HEK293 (cell line): ENCODE results near the gene MUC12.
"Not testable (repeated sequence)": the region's sequence is repeated elsewhere in the genome, so short reads cannot be mapped to it uniquely, and the experiment has no call there.

Source experiments
- CTCF ChIA-PET: fragments of 350-600 bp; formaldehyde crosslinking; extraction: SDS; loops from one replicate; lab custom pipeline; 2021; ENCODE audit warnings: antibody characterized with exemption; lab: Yijun Ruan, JAX
- POLR2A ChIA-PET: fragments of 300-600 bp; formaldehyde crosslinking; extraction: SDS; loops from one replicate; lab custom pipeline; 2020; ENCODE audit warnings: antibody characterized with exemption, inconsistent platforms; lab: Yijun Ruan, JAX
- H3K27ac ChIP-seq: fragments of 200-500 bp; sonication (Bioruptor generic); 2 replicates; pipeline ENCODE4 v1.5.1; 2014; ENCODE audit warnings: low read depth, low read length, control low read depth, inconsistent platforms; ENCODE audit errors: extremely low read depth
- H3K36me3 ChIP-seq, 2 experiments: fragments of 200-500 bp in 1 of 2; sonication (Bioruptor generic) in 1 of 2; 1 replicate in 1 of 2; 2 replicates in 1 of 2; pipeline ENCODE4 v1.5.1; 2014 to 2017; ENCODE audit warnings: inconsistent platforms in 2 of 2, low read length in 2 of 2; ENCODE audit not compliant: control insufficient read depth in 2 of 2, insufficient read depth in 1 of 2
- H3K4me1 ChIP-seq: fragments of 200-500 bp; sonication (Bioruptor generic); 2 replicates; pipeline ENCODE4 v1.5.1; 2014; ENCODE audit warnings: mild to moderate bottlenecking, low read length, inconsistent platforms; ENCODE audit not compliant: control insufficient read depth, insufficient read depth
- H3K4me3 ChIP-seq: 2 replicates; pipeline ENCODE4 v1.5.1; 2011; ENCODE audit warnings: low read depth, mild to moderate bottlenecking, control low read depth, low read length, moderate library complexity
- H3K9me3 ChIP-seq: fragments of 200-500 bp; sonication (Bioruptor generic); 2 replicates; pipeline ENCODE4 v1.5.1; 2014; ENCODE audit warnings: low read depth, low read length, inconsistent platforms; ENCODE audit not compliant: control insufficient read depth, insufficient read depth
- GLIS1 ChIP-seq: fragments of 450-650 bp; formaldehyde crosslinking; IDR thresholded peaks from 2 replicates; pipeline ENCODE4 v1.5.1; 2016; ENCODE audit warnings: missing biosample characterization, missing genetic modification characterization
- IKZF3 ChIP-seq: fragments of 450-650 bp; IDR thresholded peaks from 2 replicates; pipeline ENCODE4 v1.5.0; 2018; ENCODE audit warnings: missing biosample characterization, mild to moderate bottlenecking, missing genetic modification characterization, moderate library complexity
- KLF1 ChIP-seq: fragments of 450-650 bp; formaldehyde crosslinking; IDR thresholded peaks from 2 replicates; pipeline ENCODE4 v1.5.1; 2016; ENCODE audit warnings: missing biosample characterization, missing genetic modification characterization
- PBX3 ChIP-seq: sonication (generic); formaldehyde crosslinking; IDR thresholded peaks from 2 replicates; pipeline ENCODE4 v1.8.1; 2022; ENCODE audit warnings: mild to moderate bottlenecking, moderate library complexity, missing genetic modification reagents
- RBAK ChIP-seq: fragments of 450-650 bp; formaldehyde crosslinking; IDR thresholded peaks from 2 replicates; pipeline ENCODE4 v1.5.1; 2016; ENCODE audit warnings: missing biosample characterization, missing genetic modification characterization
- ZNF175 ChIP-seq: fragments of 450-650 bp; formaldehyde crosslinking; IDR thresholded peaks from 2 replicates; pipeline ENCODE4 v1.5.1; 2016; ENCODE audit warnings: missing biosample characterization, missing genetic modification characterization
- ZNF18 ChIP-seq: fragments of 450-650 bp; formaldehyde crosslinking; IDR thresholded peaks from 2 replicates; pipeline ENCODE4 v1.5.1; 2016; ENCODE audit warnings: missing biosample characterization, missing genetic modification characterization
- ZNF24 ChIP-seq: fragments of 450-650 bp; formaldehyde crosslinking; IDR thresholded peaks from 2 replicates; pipeline ENCODE4 v1.5.1; 2016; ENCODE audit warnings: missing biosample characterization, missing genetic modification characterization
- ZNF248 ChIP-seq: fragments of 450-650 bp; formaldehyde crosslinking; IDR thresholded peaks from 2 replicates; pipeline ENCODE4 v1.5.1; 2017; ENCODE audit warnings: missing biosample characterization, missing genetic modification characterization
- ZNF366 ChIP-seq: fragments of 450-650 bp; formaldehyde crosslinking; conservative IDR thresholded peaks from 2 replicates; pipeline ENCODE4 v1.5.1; 2016; ENCODE audit warnings: missing biosample characterization, missing genetic modification characterization
- ZNF426 ChIP-seq: fragments of 450-650 bp; formaldehyde crosslinking; IDR thresholded peaks from 2 replicates; pipeline ENCODE4 v1.5.1; 2017; ENCODE audit warnings: missing biosample characterization, missing genetic modification characterization, mild to moderate bottlenecking, inconsistent platforms, moderate library complexity
- ZNF48 ChIP-seq: fragments of 450-650 bp; formaldehyde crosslinking; IDR thresholded peaks from 2 replicates; pipeline ENCODE4 v1.5.1; 2016; ENCODE audit warnings: missing biosample characterization, missing genetic modification characterization
- ZNF521 ChIP-seq: fragments of 450-650 bp; formaldehyde crosslinking; IDR thresholded peaks from 2 replicates; pipeline ENCODE4 v1.5.1; 2017; ENCODE audit warnings: missing biosample characterization, mild to moderate bottlenecking, missing genetic modification characterization
- ZNF561 ChIP-seq: fragments of 450-650 bp; IDR thresholded peaks from 2 replicates; pipeline ENCODE4 v1.5.1; 2018; ENCODE audit warnings: missing biosample characterization, missing genetic modification characterization, borderline replicate concordance
- ZNF580 ChIP-seq: fragments of 450-650 bp; formaldehyde crosslinking; IDR thresholded peaks from 2 replicates; pipeline ENCODE4 v1.5.1; 2016; ENCODE audit warnings: missing biosample characterization, missing genetic modification characterization
- ZNF585B ChIP-seq: fragments of 450-650 bp; formaldehyde crosslinking; IDR thresholded peaks from 2 replicates; pipeline ENCODE4 v1.5.1; 2016; ENCODE audit warnings: missing biosample characterization, missing genetic modification characterization
- ZNF654 ChIP-seq: fragments of 450-650 bp; formaldehyde crosslinking; IDR thresholded peaks from 2 replicates; pipeline ENCODE4 v1.5.1; 2016; ENCODE audit warnings: low read depth, missing biosample characterization, missing genetic modification characterization
- ZNF660 ChIP-seq: fragments of 450-650 bp; IDR thresholded peaks from 2 replicates; pipeline ENCODE4 v1.5.1; 2018; ENCODE audit warnings: missing biosample characterization, mild to moderate bottlenecking, missing genetic modification characterization
- ZNF76 ChIP-seq: fragments of 450-650 bp; formaldehyde crosslinking; IDR thresholded peaks from 2 replicates; pipeline ENCODE4; 2016; ENCODE audit warnings: low read depth, missing biosample characterization, missing genetic modification characterization, borderline replicate concordance

MUC12 gene

GRCh38 chr7:100929808-100930174 lies 39.6 kb upstream of the MUC12 start (continued):
- no peak for TF ChIP-seq ZNF76
- no peak for TF ChIP-seq ZNF48
- TF ChIP-seq RBAK (tag by site-specific recombination), result no peak
- TF ChIP-seq ZNF580, result no peak
- no peak for TF ChIP-seq ZNF521 (tag by site-specific recombination)
- no peak for TF ChIP-seq ZNF426 (tag by site-specific recombination)
- no peak for TF ChIP-seq ZNF561 (tag by site-specific recombination)
- TF ChIP-seq ZNF18 (tag by site-specific recombination), result no peak
- no peak for TF ChIP-seq ZNF660 (tag by site-specific recombination)
- no peak for TF ChIP-seq IKZF3 (tag by site-specific recombination)
- TF ChIP-seq, all 188 proteins: peak for 0

GRCh38 chr7:100933734-100934133 lies 35.6 kb upstream of the MUC12 start:
- POLR2A ChIA-PET, result no interaction called here

GRCh38 chr7:100935381-100935780 lies 34.0 kb upstream of the MUC12 start:
- H3K4me1 ChIP-seq, H3K9me3 ChIP-seq, H3K36me3 ChIP-seq, H3K27ac ChIP-seq, POLR2A ChIA-PET, H3K4me3 ChIP-seq: not testable (repeated sequence)
- CTCF ChIA-PET, result interaction anchor here (0.7 kb wide), 1 partner anchor 142 kb away, joined by 3 read pairs; no protein-coding TSS in a partner anchor

More at GRCh38 chr7:100933734-100934133, 35.6 kb upstream of the MUC12 start:
- CTCF ChIA-PET, result no interaction called here
- Histone ChIP-seq H3K4me1 (no peaks in the 10 kb centered on the region), H3K36me3 (no peaks in the 10 kb centered on the region), H3K4me3 (no peak overlapping the region), H3K9me3 (no peaks in the 10 kb centered on the region), H3K27ac (no peak overlapping the region)
- TF ChIP-seq ZNF24 (tag by site-specific recombination) (no peak), ZNF585B (tag by site-specific recombination) (no peak), ZNF654 (tag by site-specific recombination) (no peak), ZNF521 (tag by site-specific recombination) (no peak), ZNF175 (no peak), PBX3 (CRISPR knock-in tag) (no peak), KLF1 (tag by site-specific recombination) (peak; percentile 97), GLIS1 (tag by site-specific recombination) (no peak), ZNF248 (tag by site-specific recombination) (no peak)

- not testable (repeated sequence) for H3K27ac ChIP-seq, H3K4me1 ChIP-seq
- TF ChIP-seq ZNF366 (tag by site-specific recombination), result peak; percentile 54
- TF ChIP-seq, all 188 proteins: peak for 1; not testable (repeated sequence) for 187
- CTCF ChIA-PET, H3K9me3 ChIP-seq, POLR2A ChIA-PET, H3K36me3 ChIP-seq, H3K4me3 ChIP-seq: not testable (repeated sequence)
Observed at GRCh38 chr7:100936167-100936566, 33.2 kb upstream of the MUC12 start.
